ENCODE results near the gene ATXN2. TPM values are rescaled to one million over a fixed set of nuclear protein-coding genes. Genes with fewer than 3 reads are reported as not detected.

ATXN2 gene
- total RNA-seq, 2 experiments from 2014 or later = 36.1 to 81.4 TPM

GRCh38 chr12:111410431-111411184 lies 188.5 kb downstream of the ATXN2 start:
- peaks cover 58% of the 10 kb centered on the region for H3K4me1 ChIP-seq (ENCODE audit: insufficient read depth, low read length, poor library complexity, severe bottlenecking)
- peak overlapping the region; percentile 83; the same call in 1 of the 2 replicates for H3K4me2 ChIP-seq (ENCODE audit: low read length)
- H3K4me3 ChIP-seq (ENCODE audit: low read depth, low read length, poor library complexity, severe bottlenecking) = no peak overlapping the region
- H3K9me3 ChIP-seq (ENCODE audit: low read length) = no peaks in the 10 kb centered on the region
- no peak overlapping the region for H3K27ac ChIP-seq (ENCODE audit: low read depth, low read length, poor library complexity, severe bottlenecking)
- H3K36me3 ChIP-seq (ENCODE audit: insufficient read depth, low read length) = no peaks in the 10 kb centered on the region
- H3K79me2 ChIP-seq (ENCODE audit: insufficient read depth, low read depth, low read length) = peaks cover 85% of the 10 kb centered on the region
- ChIA-PET POLR2A (no interaction called here), CTCF (ENCODE audit: unreplicated experiment) (no interaction called here)
- no peak for DNase-seq (ENCODE audit: low spot score)
- no TSS peak for BruUV-seq (replicated peaks)
- TF ChIP-seq EZH2phosphoT487 (IDR thresholded peaks at IDR 0.05; ENCODE audit: borderline replicate concordance, low read depth, low read length) = no peak
- peaks cover 22% of the 10 kb centered on the region for H4K20me1 ChIP-seq (ENCODE audit: insufficient read depth, low read length)
- no peaks in the 10 kb centered on the region for H3K9me2 ChIP-seq (ENCODE audit: insufficient read depth, low read length)
- intact Hi-C loops (cut with micrococcal nuclease; ENCODE audit: unreplicated experiment) = no loop called here
- no peak overlapping the region for H2AFZ ChIP-seq (ENCODE audit: low read length)

GRCh38 chr12:111409780-111410430 lies 189.2 kb downstream of the ATXN2 start:
- no peaks in the 10 kb centered on the region for H3K9me3 ChIP-seq (ENCODE audit: low read length)
- no peaks in the 10 kb centered on the region for H3K9me2 ChIP-seq (ENCODE audit: insufficient read depth, low read length)
- peak; percentile 37 for DNase-seq (ENCODE audit: low spot score)
- H3K79me2 ChIP-seq (ENCODE audit: insufficient read depth, low read depth, low read length) = peaks cover 81% of the 10 kb centered on the region
- no peaks in the 10 kb centered on the region for H3K36me3 ChIP-seq (ENCODE audit: insufficient read depth, low read length)
- H4K20me1 ChIP-seq (ENCODE audit: insufficient read depth, low read length) = peaks cover 22% of the 10 kb centered on the region
- H3K27ac ChIP-seq (ENCODE audit: low read depth, low read length, poor library complexity, severe bottlenecking) = peak overlapping the region; percentile 12
- H2AFZ ChIP-seq (ENCODE audit: low read length) = no peak overlapping the region
- intact Hi-C loops (cut with micrococcal nuclease; ENCODE audit: unreplicated experiment) = loop anchor here (5.0 to 10.0 kb wide), 3 partner anchors 187 to 355 kb away; partner anchors contain the start of genes ACAD10, ALDH2, ATXN2 and BRAP
- BruUV-seq (replicated peaks) = no TSS peak
- peaks cover 60% of the 10 kb centered on the region for H3K4me1 ChIP-seq (ENCODE audit: insufficient read depth, low read length, poor library complexity, severe bottlenecking)
- H3K4me2 ChIP-seq (ENCODE audit: low read length) = peak overlapping the region; percentile 83
- TF ChIP-seq EZH2phosphoT487 (IDR thresholded peaks at IDR 0.05; ENCODE audit: borderline replicate concordance, low read depth, low read length) (no peak), CTCF (conservative IDR thresholded peaks at IDR 0.05; ENCODE audit: low read length) (no peak)
- ChIA-PET CTCF (ENCODE audit: unreplicated experiment) (no interaction called here), POLR2A (interaction anchor here (1.4 kb wide), 1 partner anchor 40 kb away, joined by 4 read pairs; no protein-coding TSS in a partner anchor)
- H3K4me3 ChIP-seq (ENCODE audit: low read depth, low read length, poor library complexity, severe bottlenecking) = peak overlapping the region; percentile 93

- Histone ChIP-seq H2AFZ (ENCODE audit: low read length) (no peak overlapping the region), H3K4me2 (ENCODE audit: low read length) (peak overlapping the region; percentile 83), H3K4me3 (ENCODE audit: low read depth, low read length, poor library complexity, severe bottlenecking) (peak overlapping the region; percentile 93), H3K79me2 (ENCODE audit: insufficient read depth, low read depth, low read length) (peaks cover 76% of the 10 kb centered on the region), H3K4me1 (ENCODE audit: insufficient read depth, low read length, poor library complexity, severe bottlenecking) (peaks cover 65% of the 10 kb centered on the region), H4K20me1 (ENCODE audit: insufficient read depth, low read length) (peaks cover 22% of the 10 kb centered on the region), H3K36me3 (ENCODE audit: insufficient read depth, low read length) (no peaks in the 10 kb centered on the region), H3K9me3 (ENCODE audit: low read length) (no peaks in the 10 kb centered on the region), H3K9me2 (ENCODE audit: insufficient read depth, low read length) (no peaks in the 10 kb centered on the region), H3K27ac (ENCODE audit: low read depth, low read length, poor library complexity, severe bottlenecking) (no peak overlapping the region)
- intact Hi-C loops (cut with micrococcal nuclease; ENCODE audit: unreplicated experiment) = loop anchor here (5.0 to 10.0 kb wide), 3 partner anchors 188 to 355 kb away; partner anchors contain the start of genes ACAD10, ALDH2, ATXN2 and BRAP
- TF ChIP-seq EZH2phosphoT487 (IDR thresholded peaks at IDR 0.05; ENCODE audit: borderline replicate concordance, low read depth, low read length) (no peak), CTCF (conservative IDR thresholded peaks at IDR 0.05; ENCODE audit: low read length) (no peak)
- ChIA-PET POLR2A (interaction anchor here (1.4 kb wide), 1 partner anchor 41 kb away, joined by 4 read pairs; no protein-coding TSS in a partner anchor), CTCF (ENCODE audit: unreplicated experiment) (no interaction called here)
- no TSS peak for BruUV-seq (replicated peaks)
- no peak for DNase-seq (ENCODE audit: low spot score)
These were observed 189.7 kb downstream of the ATXN2 start for GRCh38 chr12:111409403-111409779.
